ENCODE measurements around the gene ZIC4. TPM values are rescaled to one million over a fixed set of nuclear protein-coding genes. Genes with fewer than 3 reads are reported as not detected.
A peak's percentile ranks its signal among the peaks of the same experiment; 100 is the strongest.

ZIC4 gene
- total RNA-seq, 1 donor = not detected

GRCh38 chr3:147410526-147411237 lies 4.3 kb upstream of the ZIC4 start:
- no peak for DNase-seq (ENCODE audit: low read depth)
- no peak for TF ChIP-seq CTCF (IDR thresholded peaks at IDR 0.05; ENCODE audit: insufficient read depth, low read depth, low read length)
- H3K4me3 ChIP-seq (ENCODE audit: low read depth, low read length) = peak overlapping the region; percentile 35

- no peak for DNase-seq (ENCODE audit: low read depth)
- no peak for TF ChIP-seq CTCF (IDR thresholded peaks at IDR 0.05; ENCODE audit: insufficient read depth, low read depth, low read length)
- H3K4me3 ChIP-seq (ENCODE audit: low read depth, low read length) = no peak overlapping the region
These were observed 3.8 kb upstream of the ZIC4 start for GRCh38 chr3:147410116-147410525.

- H3K4me3 ChIP-seq (ENCODE audit: low read depth, low read length) = no peak within 1 kb of the TSS
- no peak for DNase-seq (ENCODE audit: low read depth)
- TF ChIP-seq CTCF (IDR thresholded peaks at IDR 0.05; ENCODE audit: insufficient read depth, low read depth, low read length) = no peak
These were observed 3.1 kb upstream of the ZIC4 start, which contains the start of gene ZIC1 for GRCh38 chr3:147409143-147410115. ZIC1 (plus strand) TSS chr3:147409365; CDS start chr3:147410113, 748 bp downstream.

- H3K4me3 ChIP-seq (ENCODE audit: low read depth, low read length) = no peak overlapping the region
- DNase-seq (ENCODE audit: low read depth) = no peak
- TF ChIP-seq CTCF (IDR thresholded peaks at IDR 0.05; ENCODE audit: insufficient read depth, low read depth, low read length) = no peak
These were observed 2.1 kb upstream of the ZIC4 start for GRCh38 chr3:147408188-147409100.

- no peak for TF ChIP-seq CTCF (IDR thresholded peaks at IDR 0.05; ENCODE audit: insufficient read depth, low read depth, low read length)
- DNase-seq (ENCODE audit: low read depth) = no peak
- no peak overlapping the region for H3K4me3 ChIP-seq (ENCODE audit: low read depth, low read length)
These were observed 1.3 kb upstream of the ZIC4 start for GRCh38 chr3:147407498-147408187.

GRCh38 chr3:147407114-147407497 lies 763 bp upstream of the ZIC4 start:
- no peak for DNase-seq (ENCODE audit: low read depth)
- no peak for TF ChIP-seq CTCF (IDR thresholded peaks at IDR 0.05; ENCODE audit: insufficient read depth, low read depth, low read length)

More at GRCh38 chr3:147407114-147407497, 763 bp upstream of the ZIC4 start:
- H3K4me3 ChIP-seq (ENCODE audit: low read depth, low read length) = no peak overlapping the region
